ENCODE measurements around the gene DCHS1. TPM values are rescaled to one million over a fixed set of nuclear protein-coding genes. Genes with fewer than 3 reads are reported as not detected.

Gene DCHS1
- total RNA-seq, 1 donor from 2014 or later: 61.4 TPM

DNA sequence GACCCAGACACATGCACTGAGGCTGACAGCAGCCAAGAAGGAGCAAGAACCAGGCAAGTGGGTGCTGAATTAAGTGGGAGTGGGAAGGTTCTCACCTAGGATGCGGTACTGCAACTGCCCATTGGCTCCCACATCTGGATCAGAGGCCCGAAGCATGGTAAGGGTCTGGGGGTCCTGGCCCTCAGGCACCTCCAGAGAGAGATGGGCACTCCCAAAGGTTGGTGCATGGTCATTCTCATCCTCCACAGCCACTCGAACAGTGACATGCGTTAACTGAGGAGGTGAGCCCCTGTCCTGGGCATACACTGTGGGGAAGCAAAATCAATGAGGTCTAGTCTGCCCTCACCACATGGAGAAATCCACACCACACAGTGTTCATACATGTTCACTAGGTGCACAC, 27.1 kb downstream of the DCHS1 start:
- Mint-ChIP-seq H3K4me1 (ENCODE audit: low read depth) (no peaks in the 10 kb centered on the region), H3K27ac (no peak overlapping the region), H3K4me3 (ENCODE audit: low read depth) (no peak overlapping the region), H3K9me3 (ENCODE audit: low read depth) (no peaks in the 10 kb centered on the region), H3K27me3 (peaks cover 20% of the 10 kb centered on the region), H3K36me3 (ENCODE audit: insufficient read depth) (peaks cover 41% of the 10 kb centered on the region)
- DNase-seq (ENCODE audit: low spot score, unreplicated experiment): no peak
- TF ChIP-seq, protein P1, sequence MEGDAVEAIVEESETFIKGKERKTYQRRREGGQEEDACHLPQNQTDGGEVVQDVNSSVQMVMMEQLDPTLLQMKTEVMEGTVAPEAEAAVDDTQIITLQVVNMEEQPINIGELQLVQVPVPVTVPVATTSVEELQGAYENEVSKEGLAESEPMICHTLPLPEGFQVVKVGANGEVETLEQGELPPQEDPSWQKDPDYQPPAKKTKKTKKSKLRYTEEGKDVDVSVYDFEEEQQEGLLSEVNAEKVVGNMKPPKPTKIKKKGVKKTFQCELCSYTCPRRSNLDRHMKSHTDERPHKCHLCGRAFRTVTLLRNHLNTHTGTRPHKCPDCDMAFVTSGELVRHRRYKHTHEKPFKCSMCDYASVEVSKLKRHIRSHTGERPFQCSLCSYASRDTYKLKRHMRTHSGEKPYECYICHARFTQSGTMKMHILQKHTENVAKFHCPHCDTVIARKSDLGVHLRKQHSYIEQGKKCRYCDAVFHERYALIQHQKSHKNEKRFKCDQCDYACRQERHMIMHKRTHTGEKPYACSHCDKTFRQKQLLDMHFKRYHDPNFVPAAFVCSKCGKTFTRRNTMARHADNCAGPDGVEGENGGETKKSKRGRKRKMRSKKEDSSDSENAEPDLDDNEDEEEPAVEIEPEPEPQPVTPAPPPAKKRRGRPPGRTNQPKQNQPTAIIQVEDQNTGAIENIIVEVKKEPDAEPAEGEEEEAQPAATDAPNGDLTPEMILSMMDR (IDR thresholded peaks at IDR 0.05; ENCODE audit: unreplicated experiment): no peak

DNA sequence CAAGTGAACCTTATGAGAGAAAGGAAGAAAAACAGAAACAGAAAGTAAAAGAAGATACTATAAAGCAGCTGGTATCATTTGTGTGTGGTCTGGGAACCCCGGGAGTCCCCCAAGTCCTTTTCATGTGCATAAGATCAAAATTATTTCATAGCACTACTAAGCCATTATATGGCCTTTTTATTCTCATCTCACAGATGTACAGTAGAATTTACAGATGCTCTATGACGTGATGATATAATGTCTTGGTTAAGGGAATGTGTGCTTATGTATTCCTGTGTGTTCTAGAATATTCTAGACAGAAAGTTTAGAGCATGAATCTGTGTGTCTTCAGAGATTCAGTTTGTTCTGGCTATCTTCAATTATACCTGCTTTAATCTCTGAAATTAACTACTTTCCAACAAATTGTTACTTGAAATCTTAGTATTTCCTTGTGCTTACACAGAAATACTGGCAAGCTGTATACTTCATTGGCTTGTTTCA, 27.8 kb downstream of the DCHS1 start:
- Mint-ChIP-seq H3K4me3 (ENCODE audit: low read depth) (no peak overlapping the region), H3K9me3 (ENCODE audit: low read depth) (no peaks in the 10 kb centered on the region), H3K36me3 (ENCODE audit: insufficient read depth) (peaks cover 37% of the 10 kb centered on the region), H3K4me1 (ENCODE audit: low read depth) (no peaks in the 10 kb centered on the region), H3K27ac (no peak overlapping the region), H3K27me3 (peaks cover 20% of the 10 kb centered on the region)
- DNase-seq (ENCODE audit: low spot score, unreplicated experiment): no peak
- TF ChIP-seq, protein P1 (IDR thresholded peaks at IDR 0.05; ENCODE audit: unreplicated experiment): no peak

DNA sequence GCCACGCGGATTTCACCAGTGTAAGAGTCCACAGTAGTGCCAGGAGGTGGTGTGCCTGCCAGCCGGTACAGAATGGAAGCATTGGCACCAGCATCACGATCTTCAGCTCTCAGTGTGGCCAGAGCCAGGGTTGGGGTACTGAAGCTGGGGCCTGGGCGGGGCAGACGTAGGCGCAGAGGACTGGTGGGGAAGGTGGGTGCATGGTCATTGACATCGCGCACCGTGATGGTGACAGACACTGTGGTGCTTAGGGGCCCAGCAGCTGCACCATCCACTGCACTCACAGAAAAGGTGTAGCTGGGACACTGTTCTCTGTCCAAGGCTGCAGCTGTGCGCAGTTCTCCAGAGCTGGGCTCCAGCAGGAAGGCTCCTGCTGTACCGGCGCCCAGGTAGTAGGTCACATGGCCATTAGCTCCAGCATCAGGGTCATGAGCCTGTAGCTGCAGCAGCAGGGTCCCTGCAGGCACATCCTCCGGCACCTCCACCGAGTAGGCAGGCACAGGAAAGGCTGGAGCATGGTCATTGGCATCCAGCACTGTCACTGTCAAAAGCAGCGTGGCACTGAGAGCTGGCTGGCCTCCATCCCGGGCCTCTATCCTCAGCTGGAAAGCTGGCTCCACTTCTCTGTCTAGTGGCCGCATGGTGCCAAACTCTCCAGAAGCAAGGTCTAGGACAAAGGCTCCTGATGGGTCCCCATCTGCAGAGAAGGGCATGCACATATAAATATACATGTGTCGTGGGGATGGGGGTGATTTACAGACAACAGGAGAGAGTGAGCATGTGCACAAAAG, 28.4 kb downstream of the DCHS1 start:
- H3K27me3 Mint-ChIP-seq: peaks cover 20% of the 10 kb centered on the region
- H3K9me3 Mint-ChIP-seq (ENCODE audit: low read depth): no peaks in the 10 kb centered on the region
- TF ChIP-seq, protein P1 (IDR thresholded peaks at IDR 0.05; ENCODE audit: unreplicated experiment): no peak
- no peak for DNase-seq (ENCODE audit: low spot score, unreplicated experiment)
- peaks cover 37% of the 10 kb centered on the region for H3K36me3 Mint-ChIP-seq (ENCODE audit: insufficient read depth)
- H3K4me3 Mint-ChIP-seq (ENCODE audit: low read depth): no peak overlapping the region
- no peaks in the 10 kb centered on the region for H3K4me1 Mint-ChIP-seq (ENCODE audit: low read depth)
- no peak overlapping the region for H3K27ac Mint-ChIP-seq

DNA sequence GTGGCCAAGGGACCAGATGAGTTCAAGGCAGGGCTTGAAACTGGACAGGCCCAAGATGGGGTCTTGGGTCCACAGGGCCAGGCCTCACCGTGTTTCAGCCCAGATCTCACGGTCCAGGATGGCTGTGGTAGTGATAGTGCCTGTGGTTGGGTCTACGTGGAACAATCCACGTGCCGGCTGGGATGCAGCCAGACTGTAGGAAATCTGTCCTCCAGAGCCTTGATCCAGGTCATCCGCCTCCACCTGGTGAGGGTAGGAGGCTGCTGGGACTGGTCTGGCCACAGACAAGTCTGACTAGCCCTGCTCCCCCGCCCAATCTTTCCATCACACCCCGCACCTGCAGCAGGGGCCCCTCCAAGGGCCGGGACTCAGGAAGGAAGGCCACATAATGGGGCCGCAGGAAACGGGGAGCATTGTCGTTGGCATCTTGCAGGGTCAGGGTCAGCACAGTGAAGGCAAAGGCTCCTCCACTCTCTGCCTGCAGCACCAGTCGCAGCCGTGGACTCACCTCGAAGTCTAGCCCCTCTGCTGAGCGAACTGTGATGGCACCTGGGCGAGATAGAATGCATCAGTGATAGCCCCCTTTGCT, 29.7 kb downstream of the DCHS1 start:
- peaks cover 27% of the 10 kb centered on the region for H3K36me3 Mint-ChIP-seq (ENCODE audit: insufficient read depth)
- TF ChIP-seq, protein P1 (IDR thresholded peaks at IDR 0.05; ENCODE audit: unreplicated experiment): no peak
- H3K4me1 Mint-ChIP-seq (ENCODE audit: low read depth): no peaks in the 10 kb centered on the region
- H3K4me3 Mint-ChIP-seq (ENCODE audit: low read depth): no peak overlapping the region
- H3K9me3 Mint-ChIP-seq (ENCODE audit: low read depth): no peaks in the 10 kb centered on the region
- H3K27ac Mint-ChIP-seq: no peak overlapping the region
- DNase-seq (ENCODE audit: low spot score, unreplicated experiment): no peak
- peaks cover 9% of the 10 kb centered on the region for H3K27me3 Mint-ChIP-seq

DNA sequence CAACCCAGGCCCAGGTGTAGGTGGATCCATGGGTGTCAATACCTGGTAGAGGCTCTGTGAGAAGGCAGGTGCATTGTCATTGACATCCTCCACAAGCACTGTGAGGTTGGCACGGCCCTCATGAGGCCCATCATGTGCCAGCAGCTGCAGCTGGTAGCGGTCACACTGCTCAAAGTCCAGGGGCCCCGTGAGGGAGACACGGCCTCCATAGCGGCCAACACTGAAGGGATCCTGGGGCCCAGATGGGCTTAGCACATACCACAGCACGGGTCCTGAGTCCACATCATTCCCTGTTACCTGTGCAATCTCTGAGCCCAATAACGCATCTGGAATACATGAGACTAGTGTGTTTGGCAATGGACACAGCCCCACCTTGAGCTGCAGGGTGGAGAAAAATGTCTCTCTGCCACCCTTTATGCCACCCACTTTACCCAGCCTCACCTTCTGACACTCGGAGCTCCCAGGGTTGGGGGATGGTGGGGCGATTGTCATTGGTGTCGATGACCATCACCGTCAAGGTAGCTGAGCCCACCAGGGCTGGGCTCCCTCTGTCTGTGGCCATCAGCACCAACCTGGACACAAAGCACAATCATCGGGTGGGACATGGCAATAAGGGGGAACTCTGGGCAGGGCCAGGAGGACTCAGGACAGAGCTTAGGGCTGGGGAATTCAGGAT, 30.3 kb downstream of the DCHS1 start:
- H3K27ac Mint-ChIP-seq: no peak overlapping the region
- H3K27me3 Mint-ChIP-seq: peaks cover 5% of the 10 kb centered on the region
- peaks cover 25% of the 10 kb centered on the region for H3K36me3 Mint-ChIP-seq (ENCODE audit: insufficient read depth)
- H3K9me3 Mint-ChIP-seq (ENCODE audit: low read depth): no peaks in the 10 kb centered on the region
- H3K4me3 Mint-ChIP-seq (ENCODE audit: low read depth): no peak overlapping the region
- no peak for DNase-seq (ENCODE audit: low spot score, unreplicated experiment)
- no peaks in the 10 kb centered on the region for H3K4me1 Mint-ChIP-seq (ENCODE audit: low read depth)
- TF ChIP-seq, protein P1 (IDR thresholded peaks at IDR 0.05; ENCODE audit: unreplicated experiment): no peak

All from progenitor cell of endocrine pancreas (in vitro differentiated cells).